HEK293 (cell line): ENCODE results near the gene ALG12.
A peak's percentile ranks its signal among the peaks of the same experiment; 100 is the strongest.

Experiments used
- CTCF ChIA-PET: fragments of 350-600 bp; formaldehyde crosslinking; extraction: SDS; loops from one replicate; lab custom pipeline; 2021; ENCODE audit warnings: antibody characterized with exemption; lab: Yijun Ruan, JAX
- POLR2A ChIA-PET: fragments of 300-600 bp; formaldehyde crosslinking; extraction: SDS; loops from one replicate; lab custom pipeline; 2020; ENCODE audit warnings: antibody characterized with exemption, inconsistent platforms; lab: Yijun Ruan, JAX
- H3K27ac ChIP-seq: fragments of 200-500 bp; sonication (Bioruptor generic); 2 replicates; pipeline ENCODE4 v1.5.1; 2014; ENCODE audit warnings: low read depth, low read length, control low read depth, inconsistent platforms; ENCODE audit errors: extremely low read depth
- H3K36me3 ChIP-seq, 2 experiments: fragments of 200-500 bp in 1 of 2; sonication (Bioruptor generic) in 1 of 2; 1 replicate in 1 of 2; 2 replicates in 1 of 2; pipeline ENCODE4 v1.5.1; 2014 to 2017; ENCODE audit warnings: inconsistent platforms in 2 of 2, low read length in 2 of 2; ENCODE audit not compliant: control insufficient read depth in 2 of 2, insufficient read depth in 1 of 2
- H3K4me1 ChIP-seq: fragments of 200-500 bp; sonication (Bioruptor generic); 2 replicates; pipeline ENCODE4 v1.5.1; 2014; ENCODE audit warnings: mild to moderate bottlenecking, low read length, inconsistent platforms; ENCODE audit not compliant: control insufficient read depth, insufficient read depth
- H3K4me3 ChIP-seq: 2 replicates; pipeline ENCODE4 v1.5.1; 2011; ENCODE audit warnings: low read depth, mild to moderate bottlenecking, control low read depth, low read length, moderate library complexity
- H3K9me3 ChIP-seq: fragments of 200-500 bp; sonication (Bioruptor generic); 2 replicates; pipeline ENCODE4 v1.5.1; 2014; ENCODE audit warnings: low read depth, low read length, inconsistent platforms; ENCODE audit not compliant: control insufficient read depth, insufficient read depth
- BCL11A ChIP-seq: fragments of 450-650 bp; formaldehyde crosslinking; IDR thresholded peaks from 2 replicates; pipeline ENCODE4 v1.5.1; 2016; ENCODE audit warnings: low read depth, missing biosample characterization, missing genetic modification characterization
- BCL11B ChIP-seq: fragments of 450-650 bp; formaldehyde crosslinking; IDR thresholded peaks from 2 replicates; pipeline ENCODE4 v1.5.1; 2016; ENCODE audit warnings: low read depth, missing biosample characterization, missing genetic modification characterization
- EGR2 ChIP-seq: fragments of 450-650 bp; formaldehyde crosslinking; IDR thresholded peaks from 2 replicates; pipeline ENCODE4 v1.5.1; 2016; ENCODE audit warnings: low read depth, missing biosample characterization, missing genetic modification characterization
- GLI2 ChIP-seq: fragments of 450-650 bp; formaldehyde crosslinking; IDR thresholded peaks from 2 replicates; pipeline ENCODE4; 2017; ENCODE audit warnings: missing biosample characterization, missing genetic modification characterization, low read depth, borderline replicate concordance
- INSM2 ChIP-seq: fragments of 450-650 bp; formaldehyde crosslinking; IDR thresholded peaks from 2 replicates; pipeline ENCODE4 v1.5.1; 2016; ENCODE audit warnings: missing biosample characterization, missing genetic modification characterization
- KLF8 ChIP-seq: fragments of 450-650 bp; formaldehyde crosslinking; IDR thresholded peaks from 2 replicates; pipeline ENCODE4 v1.5.1; 2016; ENCODE audit warnings: missing biosample characterization, missing genetic modification characterization
- ZBTB26 ChIP-seq: fragments of 450-650 bp; formaldehyde crosslinking; optimal IDR thresholded peaks from 2 replicates; pipeline ENCODE3; 2016; ENCODE audit warnings: missing biosample characterization, mild to moderate bottlenecking, missing genetic modification characterization
- ZBTB48 ChIP-seq: fragments of 450-650 bp; formaldehyde crosslinking; IDR thresholded peaks from 2 replicates; pipeline ENCODE4 v1.5.1; 2016; ENCODE audit warnings: missing biosample characterization, missing genetic modification characterization
- ZEB2 ChIP-seq: fragments of 450-650 bp; formaldehyde crosslinking; IDR thresholded peaks from 2 replicates; pipeline ENCODE4 v1.5.1; 2016; ENCODE audit warnings: missing biosample characterization, missing genetic modification characterization
- ZFHX2 ChIP-seq: fragments of 450-650 bp; formaldehyde crosslinking; conservative IDR thresholded peaks from 2 replicates; pipeline ENCODE4 v1.5.1; 2016; ENCODE audit warnings: missing biosample characterization, missing genetic modification characterization
- ZNF157 ChIP-seq: fragments of 450-650 bp; formaldehyde crosslinking; IDR thresholded peaks from 2 replicates; pipeline ENCODE4 v1.5.1; 2016; ENCODE audit warnings: missing biosample characterization, missing genetic modification characterization
- ZNF184 ChIP-seq: fragments of 450-650 bp; IDR thresholded peaks from 2 replicates; pipeline ENCODE4 v1.5.1; 2018; ENCODE audit warnings: missing biosample characterization, mild to moderate bottlenecking, missing genetic modification characterization
- ZNF2 ChIP-seq: fragments of 450-650 bp; formaldehyde crosslinking; IDR thresholded peaks from 2 replicates; pipeline ENCODE4 v1.5.1; 2016; ENCODE audit warnings: missing biosample characterization, missing genetic modification characterization
- ZNF274 ChIP-seq, 2 experiments: fragments of 200-500 bp in 1 of 2; fragments of 450-650 bp in 1 of 2; sonication (Bioruptor generic) in 1 of 2; formaldehyde crosslinking in 1 of 2; IDR thresholded peaks; 2 replicates each; pipeline versions ENCODE4 v1.5.1 to v1.6.1; 2014 to 2016; ENCODE audit warnings: borderline replicate concordance in 1 of 2, inconsistent platforms in 1 of 2, low read length in 1 of 2, missing biosample characterization in 1 of 2, missing genetic modification characterization in 1 of 2
- ZNF433 ChIP-seq: fragments of 450-650 bp; formaldehyde crosslinking; IDR thresholded peaks from 2 replicates; pipeline ENCODE4 v1.5.1; 2016; ENCODE audit warnings: missing biosample characterization, missing genetic modification characterization, low read depth
- ZNF530 ChIP-seq: fragments of 450-650 bp; formaldehyde crosslinking; IDR thresholded peaks from 2 replicates; pipeline ENCODE4 v1.5.1; 2016; ENCODE audit warnings: low read depth, missing biosample characterization, missing genetic modification characterization
- ZNF621 ChIP-seq: fragments of 450-650 bp; formaldehyde crosslinking; IDR thresholded peaks from 2 replicates; pipeline ENCODE4 v1.5.1; 2017; ENCODE audit warnings: missing biosample characterization, missing genetic modification characterization
- ZNF623 ChIP-seq: fragments of 450-650 bp; formaldehyde crosslinking; IDR thresholded peaks from 2 replicates; pipeline ENCODE4 v1.5.1; 2016; ENCODE audit warnings: missing biosample characterization, missing genetic modification characterization
- TF ChIP-seq, protein P1 (sequence below): fragments of 450-650 bp; formaldehyde crosslinking; IDR thresholded peaks from 2 replicates; pipeline ENCODE4 v1.5.1; 2017; ENCODE audit warnings: missing biosample characterization, missing genetic modification characterization
- TF ChIP-seq, protein P2 (sequence below): fragments of 450-650 bp; formaldehyde crosslinking; IDR thresholded peaks from 2 replicates; pipeline ENCODE4 v1.5.1; 2016; ENCODE audit warnings: missing biosample characterization, missing genetic modification characterization, low read depth

The ALG12 gene

GRCh38 chr22:49917974-49918910 lies at the start of gene ALG12, which contains the start of gene CRELD2 (continued):
- TF ChIP-seq ZNF184 (tag by site-specific recombination): no peak
- TF ChIP-seq KLF8 (tag by site-specific recombination): peak; percentile 96
- TF ChIP-seq INSM2: 0 out of 2 replicates have a peak, but pooled peaks have one; percentile 37
- TF ChIP-seq, all 188 proteins: peak for 41

- ChIA-PET CTCF (interaction anchor here (0.7 to 2.8 kb wide), 3 partner anchors 12 to 63 kb away, joined by 5 to 7 read pairs (median 5); no protein-coding TSS in a partner anchor), POLR2A (interaction anchor here (1.4 to 1.5 kb wide), 2 partner anchors 37 to 63 kb away, joined by 4 read pairs; no protein-coding TSS in a partner anchor)
- Histone ChIP-seq H3K4me3 (no peak overlapping the region), H3K27ac (no peak overlapping the region), H3K9me3 (no peaks in the 10 kb centered on the region), H3K4me1 (peaks cover 8% of the 10 kb centered on the region), H3K36me3 (peaks cover 10 to 29% of the 10 kb centered on the region in 2 experiments; a peak in 2 of 3 replicates)
- TF ChIP-seq ZBTB26 (tag by site-specific recombination) (no peak), BCL11B (tag by site-specific recombination) (peak; percentile 71; the same call in 1 of the 2 replicates), ZFHX2 (peak; percentile 42; the same call in 1 of the 2 replicates), ZNF274 (IDR thresholded peaks at IDR 0.05; ENCODE audit: low read length) (no peak), ZNF274 (tag by site-specific recombination; IDR thresholded peaks at IDR 0.05; ENCODE audit: borderline replicate concordance) (no peak), BCL11A (tag by site-specific recombination) (peak; percentile 82)
Observed at GRCh38 chr22:49967706-49968208, 49.5 kb upstream of the ALG12 start.

- no peak overlapping the region for H3K4me3 ChIP-seq
- ChIA-PET POLR2A (interaction anchor here (1.4 to 1.8 kb wide), 3 partner anchors 15 to 63 kb away, joined by 4 to 6 read pairs (median 4); no protein-coding TSS in a partner anchor), CTCF (interaction anchor here (0.7 to 2.8 kb wide), 2 partner anchors 11 to 63 kb away, joined by 5 to 7 read pairs; no protein-coding TSS in a partner anchor)
- H3K27ac ChIP-seq: no peak overlapping the region
- peaks cover 10 to 33% of the 10 kb centered on the region in 2 experiments; a peak in 2 of 3 replicates for H3K36me3 ChIP-seq
- H3K4me1 ChIP-seq: peaks cover 11% of the 10 kb centered on the region
- no peaks in the 10 kb centered on the region for H3K9me3 ChIP-seq
- no peak for TF ChIP-seq ZBTB48
- TF ChIP-seq ZEB2 (tag by site-specific recombination): 0 out of 2 replicates have a peak, but pooled peaks have one; percentile 19
- peak; percentile 73 for TF ChIP-seq ZFHX2
- no peak for TF ChIP-seq ZNF621
- TF ChIP-seq, protein P1, sequence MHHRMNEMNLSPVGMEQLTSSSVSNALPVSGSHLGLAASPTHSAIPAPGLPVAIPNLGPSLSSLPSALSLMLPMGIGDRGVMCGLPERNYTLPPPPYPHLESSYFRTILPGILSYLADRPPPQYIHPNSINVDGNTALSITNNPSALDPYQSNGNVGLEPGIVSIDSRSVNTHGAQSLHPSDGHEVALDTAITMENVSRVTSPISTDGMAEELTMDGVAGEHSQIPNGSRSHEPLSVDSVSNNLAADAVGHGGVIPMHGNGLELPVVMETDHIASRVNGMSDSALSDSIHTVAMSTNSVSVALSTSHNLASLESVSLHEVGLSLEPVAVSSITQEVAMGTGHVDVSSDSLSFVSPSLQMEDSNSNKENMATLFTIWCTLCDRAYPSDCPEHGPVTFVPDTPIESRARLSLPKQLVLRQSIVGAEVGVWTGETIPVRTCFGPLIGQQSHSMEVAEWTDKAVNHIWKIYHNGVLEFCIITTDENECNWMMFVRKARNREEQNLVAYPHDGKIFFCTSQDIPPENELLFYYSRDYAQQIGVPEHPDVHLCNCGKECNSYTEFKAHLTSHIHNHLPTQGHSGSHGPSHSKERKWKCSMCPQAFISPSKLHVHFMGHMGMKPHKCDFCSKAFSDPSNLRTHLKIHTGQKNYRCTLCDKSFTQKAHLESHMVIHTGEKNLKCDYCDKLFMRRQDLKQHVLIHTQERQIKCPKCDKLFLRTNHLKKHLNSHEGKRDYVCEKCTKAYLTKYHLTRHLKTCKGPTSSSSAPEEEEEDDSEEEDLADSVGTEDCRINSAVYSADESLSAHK (tag by site-specific recombination): no peak
- peak; percentile 89 for TF ChIP-seq BCL11A (tag by site-specific recombination)
- no peak for TF ChIP-seq ZNF530 (tag by site-specific recombination)
- no peak for TF ChIP-seq GLI2 (tag by site-specific recombination)
- TF ChIP-seq, protein P2, sequence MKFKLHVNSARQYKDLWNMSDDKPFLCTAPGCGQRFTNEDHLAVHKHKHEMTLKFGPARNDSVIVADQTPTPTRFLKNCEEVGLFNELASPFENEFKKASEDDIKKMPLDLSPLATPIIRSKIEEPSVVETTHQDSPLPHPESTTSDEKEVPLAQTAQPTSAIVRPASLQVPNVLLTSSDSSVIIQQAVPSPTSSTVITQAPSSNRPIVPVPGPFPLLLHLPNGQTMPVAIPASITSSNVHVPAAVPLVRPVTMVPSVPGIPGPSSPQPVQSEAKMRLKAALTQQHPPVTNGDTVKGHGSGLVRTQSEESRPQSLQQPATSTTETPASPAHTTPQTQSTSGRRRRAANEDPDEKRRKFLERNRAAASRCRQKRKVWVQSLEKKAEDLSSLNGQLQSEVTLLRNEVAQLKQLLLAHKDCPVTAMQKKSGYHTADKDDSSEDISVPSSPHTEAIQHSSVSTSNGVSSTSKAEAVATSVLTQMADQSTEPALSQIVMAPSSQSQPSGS (tag by site-specific recombination): no peak
- 0 out of 2 replicates have a peak, but pooled peaks have one; percentile 41 for TF ChIP-seq ZNF2 (tag by site-specific recombination)
- TF ChIP-seq EGR2: peak; percentile 77
- no peak for TF ChIP-seq ZNF157 (tag by site-specific recombination)
- TF ChIP-seq ZNF623: no peak
- TF ChIP-seq ZNF433 (tag by site-specific recombination): no peak
Observed at GRCh38 chr22:49966774-49967705, 48.8 kb upstream of the ALG12 start.
